GM12878 (cell line): ENCODE data around the gene OLA1. TPM values are rescaled to one million over a fixed set of nuclear protein-coding genes. Genes with fewer than 3 reads are reported as not detected.

ENCODE experiments used
- ATAC-seq: fragments of 200-7000 bp; cut with Tn5 transposase; 3 replicates; pipeline ENCODE4 v1.9.1; 2020; ENCODE audit warnings: mild to moderate bottlenecking, moderate library complexity
- BruUV-seq: library from RNA; stranded (reverse); fragments of 400-500 nt; replicated peaks from 2 replicates; lab custom pipeline; 2021; lab: Mats Ljungman, UMichigan
- CTCF ChIA-PET: fragments of 300-600 bp; sonication (Branson Sonifier 250); formaldehyde crosslinking; extraction: SDS; loops from one replicate; lab custom pipeline; 2021; ENCODE audit warnings: inconsistent platforms; lab: Yijun Ruan, JAX
- POLR2A ChIA-PET: fragments of 350-600 bp; formaldehyde crosslinking; extraction: SDS; loops from one replicate; lab custom pipeline; 2021; ENCODE audit warnings: inconsistent platforms; lab: Charles Lee
- RAD21 ChIA-PET: fragments of 300-600 bp; sonication (Branson Sonifier 250); formaldehyde crosslinking; loops from one replicate; lab custom pipeline; 2023; ENCODE audit warnings: antibody characterized with exemption; ENCODE audit not compliant: unreplicated experiment; lab: Charles Lee
- SMC1A ChIA-PET: fragments of 300-600 bp; sonication (Branson Sonifier 250); formaldehyde crosslinking; loops from one replicate; lab custom pipeline; 2023; ENCODE audit not compliant: unreplicated experiment, uncharacterized antibody; lab: Charles Lee
- DNase-seq: peaks from one replicate; pipeline ENCODE4 v3.0.0-alpha.2; 2011; ENCODE audit warnings: low read depth, low spot score
- FAIRE-seq: peaks from 3 replicates; lab custom pipeline; 2011; peaks lifted over from hg19 to GRCh38; lab: Jason Lieb, UNC
- H2AFZ ChIP-seq: 2 replicates; pipeline ENCODE4 v1.6.0; 2011; ENCODE audit warnings: low read depth, low read length, control low read depth; ENCODE audit not compliant: control insufficient read depth
- H3K27ac ChIP-seq: 2 replicates; pipeline ENCODE4 v1.5.1; 2011; ENCODE audit warnings: control low read depth; ENCODE audit not compliant: control insufficient read depth, insufficient read depth
- H3K27me3 ChIP-seq, 2 experiments: replicated peaks in 1 of 2; 2 replicates each; pipeline versions ENCODE4 v1.6.0 to v1.6.1; 2011; ENCODE audit warnings: low read length in 1 of 2; ENCODE audit not compliant: control insufficient read depth in 2 of 2, insufficient read depth in 2 of 2
- H3K36me3 ChIP-seq, 2 experiments: 2 replicates each; pipeline ENCODE4 v1.5.1; 2011; ENCODE audit warnings: low read length in 1 of 2; ENCODE audit not compliant: control insufficient read depth in 2 of 2, insufficient read depth in 2 of 2
- H3K4me1 ChIP-seq: 2 replicates; pipeline ENCODE4 v1.6.1; 2011; ENCODE audit warnings: mild to moderate bottlenecking, low read length, moderate library complexity, mixed read lengths; ENCODE audit not compliant: control insufficient read depth, insufficient read depth
- H3K4me2 ChIP-seq: 2 replicates; pipeline ENCODE4 v1.6.0; 2011; ENCODE audit warnings: control low read depth; ENCODE audit not compliant: control insufficient read depth, insufficient read depth
- H3K4me3 ChIP-seq: fragments of 200-600 bp; sonication (generic); 2 replicates; pipeline ENCODE4 v1.5.1; 2016
- H3K79me2 ChIP-seq: 2 replicates; pipeline ENCODE4 v1.6.0; 2011; ENCODE audit warnings: low read length; ENCODE audit not compliant: control insufficient read depth, insufficient read depth
- H3K9ac ChIP-seq: 2 replicates; pipeline ENCODE4 v1.8.0; 2011; ENCODE audit warnings: low read length, control low read depth, mixed read lengths; ENCODE audit not compliant: control insufficient read depth, insufficient read depth
- H3K9me3 ChIP-seq: replicated peaks from 3 replicates; pipeline ENCODE4 v1.5.1; 2011; ENCODE audit warnings: mild to moderate bottlenecking, low read length; ENCODE audit not compliant: control insufficient read depth, insufficient read depth
- H4K20me1 ChIP-seq: 2 replicates; pipeline ENCODE4 v1.6.0; 2011; ENCODE audit not compliant: control insufficient read depth, insufficient read depth
- ESRRA ChIP-seq: IDR thresholded peaks from 2 replicates; pipeline ENCODE4 v1.6.1; 2012; ENCODE audit warnings: mild to moderate bottlenecking, low read length, improper control_type of control experiment
- IKZF1 ChIP-seq: fragments of 450-650 bp; conservative IDR thresholded peaks from 2 replicates; pipeline ENCODE4 v1.6.1; 2017; ENCODE audit warnings: antibody characterized with exemption, mild to moderate bottlenecking
- MEF2B ChIP-seq: fragments of 450-650 bp; IDR thresholded peaks from 2 replicates; pipeline ENCODE4 v1.6.1; 2018; ENCODE audit warnings: mild to moderate bottlenecking, moderate library complexity; ENCODE audit not compliant: partially characterized antibody, poor library complexity, severe bottlenecking
- NR2F1 ChIP-seq: fragments of 450-650 bp; conservative IDR thresholded peaks from 2 replicates; pipeline ENCODE4 v1.6.1; 2017; ENCODE audit warnings: mild to moderate bottlenecking
- POU2F2 ChIP-seq: IDR thresholded peaks from 3 replicates; pipeline ENCODE4 v1.6.1; 2011; ENCODE audit warnings: low read depth, mild to moderate bottlenecking, low read length, borderline replicate concordance
- RBBP5 ChIP-seq: fragments of 200-600 bp; sonication (generic); conservative IDR thresholded peaks from 2 replicates; pipeline ENCODE4 v1.6.1; 2016
- SIX5 ChIP-seq: IDR thresholded peaks from 2 replicates; pipeline ENCODE4 v1.6.1; 2011; ENCODE audit warnings: mild to moderate bottlenecking, low read depth, low read length, moderate library complexity; ENCODE audit not compliant: severe bottlenecking
- SPI1 ChIP-seq: IDR thresholded peaks from 2 replicates; pipeline ENCODE4 v1.6.1; 2011; ENCODE audit warnings: low read depth, mild to moderate bottlenecking, low read length, moderate library complexity, borderline replicate concordance; ENCODE audit not compliant: insufficient read depth
- SREBF1 ChIP-seq: IDR thresholded peaks from 2 replicates; pipeline ENCODE4 v1.6.1; 2012; ENCODE audit warnings: mild to moderate bottlenecking, low read length
- TBL1XR1 ChIP-seq: IDR thresholded peaks from 2 replicates; pipeline ENCODE4 v1.6.1; 2012; ENCODE audit warnings: low read depth, low read length, improper control_type of control experiment
- WRNIP1 ChIP-seq: IDR thresholded peaks from 2 replicates; pipeline ENCODE4 v1.6.1; 2011; ENCODE audit warnings: low read depth, low read length, improper control_type of control experiment, borderline replicate concordance
- YBX1 ChIP-seq: fragments of 450-650 bp; IDR thresholded peaks from 2 replicates; pipeline ENCODE4 v1.6.1; 2016; ENCODE audit warnings: antibody characterized with exemption
- ZNF622 ChIP-seq: fragments of 450-650 bp; IDR thresholded peaks from 2 replicates; pipeline ENCODE4 v1.6.1; 2017; ENCODE audit warnings: mild to moderate bottlenecking, inconsistent platforms
- WGBS: methylation state at CpG from one replicate; pipeline ENCODE4 v1.1.6; 2016; ENCODE audit warnings: low lambda C conversion rate; ENCODE audit not compliant: insufficient replicate concordance, insufficient coverage; ENCODE audit errors: missing lambda C conversion rate; 5-methylcytosine and 5-hydroxymethylcytosine counted together
- in situ Hi-C: fragments of 300-500 bp; cut with MboI; formaldehyde crosslinking; loops from 9 replicates; pipeline ENCODE4 v1.14.3; 2018; ENCODE audit warnings: mixed read lengths
- intact Hi-C: fragments of 100-400 bp; cut with micrococcal nuclease; formaldehyde crosslinking; loops from one replicate; pipeline ENCODE4 v1.14.2; 2022; ENCODE audit not compliant: unreplicated experiment
- polyA plus RNA-seq, 11 experiments: library from polyadenylated mRNA; depleted of rRNA in 4 of 11; unstranded in 6 of 11; stranded (reverse) in 5 of 11; fragments of >200 nt; fragmentation: Nextera tagmentation in 4 of 11; fragmentation: Illumina TruSeq in 1 of 11; extraction: Ambion mirVana in 4 of 11; extraction: Trizol in 1 of 11; gene quantifications; 1 replicate in 1 of 11; 2 replicates in 10 of 11; pipeline versions ENCODE4 v1.2.1 to v1.2.3, GENCODE V29; 2011 to 2016; ENCODE audit warnings: inconsistent platforms in 2 of 11, missing spikeins in 2 of 11, low read depth in 1 of 11
- total RNA-seq, 4 experiments: library from RNA; depleted of rRNA in 3 of 4; stranded (reverse); fragments of >200 nt in 3 of 4; fragmentation: Illumina TruSeq in 1 of 4; extraction: Trizol in 1 of 4; gene quantifications; 2 replicates each; pipeline versions ENCODE4 v1.2.1 to v1.2.3, GENCODE V29; 2013 to 2021
- TF ChIP-seq, protein P1 (sequence below): fragments of 150-350 bp; IDR thresholded peaks from 2 replicates; pipeline ENCODE4 v1.6.1; 2014; ENCODE audit warnings: mild to moderate bottlenecking, low read depth, low read length
- TF ChIP-seq, protein P2 (sequence below): fragments of 450-650 bp; IDR thresholded peaks from 2 replicates; pipeline ENCODE4 v1.6.1; 2016; ENCODE audit warnings: mild to moderate bottlenecking, moderate library complexity, borderline replicate concordance
- TF ChIP-seq, protein P3 (sequence below): IDR thresholded peaks from 2 replicates; pipeline ENCODE4 v1.6.1; 2012; ENCODE audit warnings: low read depth, low read length, improper control_type of control experiment

OLA1 gene
- total and polyA plus RNA-seq, 10 of the 15 experiments (the other 5 are each of a cell fraction or from before 2014, with no cell fraction given) = 107 to 238 (median 142) TPM

DNA sequence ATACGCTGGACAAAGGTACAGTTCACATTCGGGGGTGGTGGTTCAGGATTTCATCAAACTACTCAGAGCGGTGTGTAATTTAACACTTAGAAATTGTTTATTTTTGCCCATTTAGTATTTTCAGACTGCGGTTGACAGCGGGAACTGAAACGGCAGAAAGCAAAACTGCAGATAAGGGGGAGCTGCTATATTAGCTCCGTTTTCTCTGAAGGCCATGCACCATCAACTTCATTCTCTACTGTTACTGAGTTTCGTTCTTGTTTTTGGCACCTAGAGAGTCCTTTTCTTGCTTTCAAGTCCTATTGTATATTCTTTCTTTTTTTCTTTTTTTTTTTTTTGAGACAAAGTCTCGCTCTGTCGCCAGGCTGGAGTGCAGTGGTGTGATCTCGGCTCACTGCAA is 161.6 kb downstream of the OLA1 start (continued):
- no peak for TF ChIP-seq WRNIP1

DNA sequence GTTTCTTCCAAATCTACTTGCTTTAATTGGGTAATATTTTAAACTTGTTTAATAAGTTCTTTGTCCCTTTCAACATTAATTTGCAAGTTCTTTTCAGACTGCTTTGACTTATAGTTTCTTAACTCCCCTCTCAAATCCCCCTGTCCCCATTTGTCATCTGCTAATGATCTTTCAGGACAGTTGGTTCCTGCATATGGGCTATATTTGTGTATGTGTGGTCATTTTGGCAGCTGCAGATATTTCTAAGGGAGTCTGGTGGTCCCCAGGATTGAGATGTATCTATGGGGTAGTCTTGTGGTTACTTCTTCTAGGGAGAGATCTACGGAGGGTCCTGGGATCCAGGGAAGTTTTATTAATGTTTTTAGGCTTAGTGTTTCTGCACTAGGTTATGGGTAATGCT is 162.6 kb downstream of the OLA1 start:
- peaks cover under 1 to 1% of the 10 kb centered on the region in 2 experiments; a peak in 3 of 4 replicates for H3K36me3 ChIP-seq
- ChIA-PET SMC1A (no interaction called here), RAD21 (no interaction called here), CTCF (no interaction called here), POLR2A (no interaction called here)
- ATAC-seq (no peak), DNase-seq (no peak), FAIRE-seq (no peak)
- no peak overlapping the region for H2AFZ ChIP-seq
- intact Hi-C loops (no loop called here), in situ Hi-C loops (no loop called here)
- 94% methylated on average over 1 of the region's 1 CpG for WGBS
- H4K20me1 ChIP-seq = no peaks in the 10 kb centered on the region
- H3K27ac ChIP-seq = no peak overlapping the region
- no peak overlapping the region for H3K4me2 ChIP-seq
- no TSS peak for BruUV-seq
- H3K79me2 ChIP-seq = no peaks in the 10 kb centered on the region
- no peaks in the 10 kb centered on the region for H3K9me3 ChIP-seq
- no peaks in the 10 kb centered on the region for H3K27me3 ChIP-seq
- H3K4me1 ChIP-seq = no peaks in the 10 kb centered on the region
- no peak overlapping the region for H3K4me3 ChIP-seq
- H3K9ac ChIP-seq = no peak overlapping the region
- TF ChIP-seq TBL1XR1 (no peak), ZNF622 (no peak), IKZF1 (no peak), POU2F2 (no peak), WRNIP1 (no peak), RBBP5 (no peak), SIX5 (no peak), SREBF1 (no peak), SPI1 (no peak), NR2F1 (no peak), ESRRA (no peak), MEF2B (no peak), YBX1 (no peak)
- TF ChIP-seq, protein P1, sequence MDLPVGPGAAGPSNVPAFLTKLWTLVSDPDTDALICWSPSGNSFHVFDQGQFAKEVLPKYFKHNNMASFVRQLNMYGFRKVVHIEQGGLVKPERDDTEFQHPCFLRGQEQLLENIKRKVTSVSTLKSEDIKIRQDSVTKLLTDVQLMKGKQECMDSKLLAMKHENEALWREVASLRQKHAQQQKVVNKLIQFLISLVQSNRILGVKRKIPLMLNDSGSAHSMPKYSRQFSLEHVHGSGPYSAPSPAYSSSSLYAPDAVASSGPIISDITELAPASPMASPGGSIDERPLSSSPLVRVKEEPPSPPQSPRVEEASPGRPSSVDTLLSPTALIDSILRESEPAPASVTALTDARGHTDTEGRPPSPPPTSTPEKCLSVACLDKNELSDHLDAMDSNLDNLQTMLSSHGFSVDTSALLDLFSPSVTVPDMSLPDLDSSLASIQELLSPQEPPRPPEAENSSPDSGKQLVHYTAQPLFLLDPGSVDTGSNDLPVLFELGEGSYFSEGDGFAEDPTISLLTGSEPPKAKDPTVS = no peak
- TF ChIP-seq, protein P2, sequence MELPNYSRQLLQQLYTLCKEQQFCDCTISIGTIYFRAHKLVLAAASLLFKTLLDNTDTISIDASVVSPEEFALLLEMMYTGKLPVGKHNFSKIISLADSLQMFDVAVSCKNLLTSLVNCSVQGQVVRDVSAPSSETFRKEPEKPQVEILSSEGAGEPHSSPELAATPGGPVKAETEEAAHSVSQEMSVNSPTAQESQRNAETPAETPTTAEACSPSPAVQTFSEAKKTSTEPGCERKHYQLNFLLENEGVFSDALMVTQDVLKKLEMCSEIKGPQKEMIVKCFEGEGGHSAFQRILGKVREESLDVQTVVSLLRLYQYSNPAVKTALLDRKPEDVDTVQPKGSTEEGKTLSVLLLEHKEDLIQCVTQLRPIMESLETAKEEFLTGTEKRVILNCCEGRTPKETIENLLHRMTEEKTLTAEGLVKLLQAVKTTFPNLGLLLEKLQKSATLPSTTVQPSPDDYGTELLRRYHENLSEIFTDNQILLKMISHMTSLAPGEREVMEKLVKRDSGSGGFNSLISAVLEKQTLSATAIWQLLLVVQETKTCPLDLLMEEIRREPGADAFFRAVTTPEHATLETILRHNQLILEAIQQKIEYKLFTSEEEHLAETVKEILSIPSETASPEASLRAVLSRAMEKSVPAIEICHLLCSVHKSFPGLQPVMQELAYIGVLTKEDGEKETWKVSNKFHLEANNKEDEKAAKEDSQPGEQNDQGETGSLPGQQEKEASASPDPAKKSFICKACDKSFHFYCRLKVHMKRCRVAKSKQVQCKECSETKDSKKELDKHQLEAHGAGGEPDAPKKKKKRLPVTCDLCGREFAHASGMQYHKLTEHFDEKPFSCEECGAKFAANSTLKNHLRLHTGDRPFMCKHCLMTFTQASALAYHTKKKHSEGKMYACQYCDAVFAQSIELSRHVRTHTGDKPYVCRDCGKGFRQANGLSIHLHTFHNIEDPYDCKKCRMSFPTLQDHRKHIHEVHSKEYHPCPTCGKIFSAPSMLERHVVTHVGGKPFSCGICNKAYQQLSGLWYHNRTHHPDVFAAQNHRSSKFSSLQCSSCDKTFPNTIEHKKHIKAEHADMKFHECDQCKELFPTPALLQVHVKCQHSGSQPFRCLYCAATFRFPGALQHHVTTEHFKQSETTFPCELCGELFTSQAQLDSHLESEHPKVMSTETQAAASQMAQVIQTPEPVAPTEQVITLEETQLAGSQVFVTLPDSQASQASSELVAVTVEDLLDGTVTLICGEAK = no peak
- TF ChIP-seq, protein P3, sequence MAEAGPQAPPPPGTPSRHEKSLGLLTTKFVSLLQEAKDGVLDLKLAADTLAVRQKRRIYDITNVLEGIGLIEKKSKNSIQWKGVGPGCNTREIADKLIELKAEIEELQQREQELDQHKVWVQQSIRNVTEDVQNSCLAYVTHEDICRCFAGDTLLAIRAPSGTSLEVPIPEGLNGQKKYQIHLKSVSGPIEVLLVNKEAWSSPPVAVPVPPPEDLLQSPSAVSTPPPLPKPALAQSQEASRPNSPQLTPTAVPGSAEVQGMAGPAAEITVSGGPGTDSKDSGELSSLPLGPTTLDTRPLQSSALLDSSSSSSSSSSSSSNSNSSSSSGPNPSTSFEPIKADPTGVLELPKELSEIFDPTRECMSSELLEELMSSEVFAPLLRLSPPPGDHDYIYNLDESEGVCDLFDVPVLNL = no peak
